NB4 (cell line): ENCODE data around the gene POU1F1.

Source experiments
- POLR2A ChIP-seq: IDR thresholded peaks from 2 replicates; pipeline ENCODE4 v1.6.1; 2011; ENCODE audit warnings: mild to moderate bottlenecking; ENCODE audit not compliant: insufficient read length; ENCODE audit errors: extremely low read depth
- TF ChIP-seq, protein P1 (sequence below): IDR thresholded peaks from one replicate; pipeline ENCODE4 v1.5.1; 2012; ENCODE audit warnings: low read depth, low read length

DNA sequence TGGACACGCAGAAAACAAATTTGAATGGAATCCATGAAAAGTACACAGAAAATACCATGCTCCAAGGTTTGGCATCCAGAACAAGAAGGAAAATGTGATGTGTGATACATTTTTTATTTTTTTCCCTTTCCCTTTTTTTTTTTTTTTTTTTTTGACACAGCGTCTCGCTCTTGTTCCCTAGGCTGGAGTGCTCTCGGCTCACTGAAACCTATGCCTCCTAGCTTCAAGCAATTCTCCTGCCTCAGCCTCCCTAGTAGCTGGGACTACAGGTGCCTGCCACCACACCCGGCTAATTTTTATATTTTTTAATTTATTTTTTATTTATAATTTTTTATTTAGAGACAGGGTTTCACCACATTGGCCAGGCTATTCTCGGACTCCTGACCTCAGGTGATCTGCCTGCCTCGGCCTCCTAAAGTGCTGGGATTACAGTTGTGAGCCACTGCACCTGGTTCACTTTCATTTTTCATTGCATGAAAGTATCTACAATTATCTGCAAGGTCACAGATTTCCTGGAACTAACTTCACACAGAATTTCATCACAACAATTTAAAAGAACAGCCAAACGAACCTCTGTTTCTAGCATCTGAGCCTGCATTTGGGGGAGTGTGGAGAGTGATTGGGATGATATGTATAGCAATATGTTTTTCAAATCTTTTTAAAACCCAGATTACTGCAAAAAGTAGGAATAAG, 8.3 kb downstream of the POU1F1 start:
- TF ChIP-seq, protein P1, sequence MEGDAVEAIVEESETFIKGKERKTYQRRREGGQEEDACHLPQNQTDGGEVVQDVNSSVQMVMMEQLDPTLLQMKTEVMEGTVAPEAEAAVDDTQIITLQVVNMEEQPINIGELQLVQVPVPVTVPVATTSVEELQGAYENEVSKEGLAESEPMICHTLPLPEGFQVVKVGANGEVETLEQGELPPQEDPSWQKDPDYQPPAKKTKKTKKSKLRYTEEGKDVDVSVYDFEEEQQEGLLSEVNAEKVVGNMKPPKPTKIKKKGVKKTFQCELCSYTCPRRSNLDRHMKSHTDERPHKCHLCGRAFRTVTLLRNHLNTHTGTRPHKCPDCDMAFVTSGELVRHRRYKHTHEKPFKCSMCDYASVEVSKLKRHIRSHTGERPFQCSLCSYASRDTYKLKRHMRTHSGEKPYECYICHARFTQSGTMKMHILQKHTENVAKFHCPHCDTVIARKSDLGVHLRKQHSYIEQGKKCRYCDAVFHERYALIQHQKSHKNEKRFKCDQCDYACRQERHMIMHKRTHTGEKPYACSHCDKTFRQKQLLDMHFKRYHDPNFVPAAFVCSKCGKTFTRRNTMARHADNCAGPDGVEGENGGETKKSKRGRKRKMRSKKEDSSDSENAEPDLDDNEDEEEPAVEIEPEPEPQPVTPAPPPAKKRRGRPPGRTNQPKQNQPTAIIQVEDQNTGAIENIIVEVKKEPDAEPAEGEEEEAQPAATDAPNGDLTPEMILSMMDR, result no peak
- no peak for TF ChIP-seq POLR2A
